HG03196 (cell line): ENCODE data around the gene YY1.
"Not testable (repeated sequence)": the region's sequence is repeated elsewhere in the genome, so short reads cannot be mapped to it uniquely, and the experiment has no call there.

Experiments
- ATAC-seq: cut with Tn5 transposase; IDR thresholded peaks from one replicate; pipeline ENCODE4 v1.9.1; 2021; ENCODE audit not compliant: unreplicated experiment

Gene YY1

GRCh38 chr14:100213956-100214769 lies 24.8 kb upstream of the YY1 start:
- ATAC-seq, result peak; percentile 91

DNA sequence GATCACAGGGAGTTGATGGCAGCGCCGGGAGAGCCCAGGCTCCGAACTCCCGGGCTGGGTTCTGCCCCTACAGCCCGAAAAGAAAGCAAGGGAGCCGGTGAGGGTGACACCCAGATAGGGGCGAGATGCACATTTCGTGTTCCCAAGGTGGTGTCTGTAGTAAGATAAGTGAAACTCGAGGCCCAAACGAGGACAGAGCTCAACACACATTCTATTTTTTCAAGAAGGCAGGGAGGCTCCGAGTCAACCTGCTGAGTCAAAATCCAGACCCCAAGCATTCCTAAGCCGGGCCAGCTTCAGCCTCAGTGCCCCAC lies 24.2 kb upstream of the YY1 start:
- no peak for ATAC-seq

- no peak for ATAC-seq
Measured at GRCh38 chr14:100215330-100215885, 23.5 kb upstream of the YY1 start.

DNA sequence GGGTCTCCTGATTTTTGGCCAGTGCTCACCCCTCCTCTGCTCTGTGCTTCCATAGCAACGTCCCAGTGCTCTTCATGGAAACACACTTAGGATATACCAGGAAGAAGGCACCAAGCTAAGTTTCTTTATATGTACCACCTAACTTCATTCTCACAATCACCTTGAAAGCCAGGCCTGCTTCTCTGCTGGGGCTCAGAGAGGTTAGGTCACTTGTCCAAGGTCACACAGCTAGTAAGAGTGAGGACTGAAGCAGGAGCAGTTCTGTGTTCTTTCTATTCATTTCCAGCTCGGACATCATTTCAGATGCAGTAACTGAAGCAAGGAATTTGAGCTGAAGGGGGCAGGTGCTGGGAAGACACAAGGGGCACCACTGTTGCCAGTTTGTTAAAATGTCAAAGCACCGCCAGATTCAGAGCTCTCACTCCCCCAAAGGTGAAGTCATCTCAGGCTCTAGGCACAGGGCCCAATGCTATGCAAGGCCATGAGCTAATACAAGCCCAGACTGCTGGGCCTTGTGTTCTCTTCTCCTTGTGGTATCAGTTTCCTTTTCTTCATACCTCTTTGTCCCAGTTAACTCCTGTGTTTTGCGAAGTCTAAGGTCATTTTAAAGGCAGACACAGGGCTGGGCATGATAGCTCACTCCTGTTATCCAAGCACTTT lies 19.7 kb upstream of the YY1 start:
- no peak for ATAC-seq

DNA sequence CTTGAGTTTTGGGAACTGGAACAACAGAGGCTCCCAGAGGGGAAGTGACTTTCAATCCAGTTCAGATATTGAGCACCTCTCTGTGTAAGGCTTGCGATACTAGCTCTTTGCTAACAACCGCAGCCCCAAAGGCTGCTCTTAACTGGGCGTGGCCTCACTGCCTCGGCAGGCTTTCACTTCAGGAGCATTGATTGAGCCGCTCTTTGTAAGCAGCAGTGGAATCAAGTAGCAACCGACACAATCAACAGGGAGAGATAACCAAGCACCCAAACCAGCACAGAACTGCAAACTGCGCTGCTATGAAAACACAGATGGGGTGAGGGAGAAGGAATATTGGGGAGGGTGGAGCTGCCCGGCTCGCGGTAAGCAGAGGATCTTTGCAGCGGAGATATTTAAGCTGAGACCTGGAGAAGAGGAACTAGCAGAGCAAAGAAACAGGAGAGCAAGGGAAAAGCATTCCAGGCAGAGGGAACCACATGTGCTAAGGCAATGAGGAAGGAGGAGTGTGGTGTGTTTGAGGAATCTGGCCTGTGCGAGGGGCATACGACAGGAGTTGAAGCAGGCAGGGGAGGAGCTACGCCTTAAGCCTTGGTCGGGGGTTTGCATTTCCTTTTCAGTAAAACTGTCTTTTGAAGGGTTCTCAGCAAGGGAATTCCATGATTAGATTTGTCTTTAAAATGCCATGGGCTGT lies 17.3 kb upstream of the YY1 start:
- peak; percentile 89 for ATAC-seq

DNA sequence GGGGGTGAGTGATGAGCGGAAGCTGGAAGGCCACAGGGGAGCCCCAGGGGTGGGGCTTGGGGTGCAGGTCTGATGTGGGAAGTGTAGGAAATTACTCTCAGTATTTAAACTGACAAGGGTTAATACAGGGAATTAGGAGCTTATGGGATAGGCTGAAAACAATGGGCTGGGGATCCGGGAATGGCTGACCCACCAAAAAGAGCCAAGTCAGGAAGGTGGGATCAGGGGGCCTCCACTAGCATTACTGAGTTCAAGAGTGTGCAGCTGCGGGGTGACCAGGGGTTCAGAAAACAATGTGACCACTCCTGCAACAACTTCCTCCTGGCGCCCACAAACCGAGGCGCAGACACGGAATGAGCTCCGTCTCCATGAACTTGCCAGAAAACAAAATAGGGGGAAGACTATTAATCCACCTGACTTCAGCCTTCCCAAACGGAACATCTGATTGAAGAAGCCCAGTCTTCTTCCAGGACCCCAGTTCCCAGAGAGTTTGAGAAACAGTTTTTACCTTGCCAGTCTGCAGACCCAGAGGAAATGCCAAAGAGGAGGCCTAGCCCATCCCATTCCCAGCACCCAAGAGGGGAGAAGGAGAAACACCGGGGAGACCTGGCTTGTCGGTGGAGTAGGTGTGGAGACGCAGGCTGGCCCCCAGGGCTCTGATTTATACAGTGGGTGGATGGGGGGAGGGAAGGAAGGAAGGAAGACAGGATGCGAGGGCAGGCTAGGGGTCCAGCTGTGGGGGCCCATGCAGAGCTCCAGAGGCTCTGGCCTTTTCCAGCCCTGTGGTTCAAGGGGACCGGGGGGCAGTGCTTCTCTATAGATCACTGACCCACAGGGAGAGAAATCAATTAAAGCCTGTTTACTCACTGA lies 16.5 kb upstream of the YY1 start:
- ATAC-seq, result peak; percentile 23

- no peak for ATAC-seq
Measured at GRCh38 chr14:100223332-100224201, 15.4 kb upstream of the YY1 start.

DNA sequence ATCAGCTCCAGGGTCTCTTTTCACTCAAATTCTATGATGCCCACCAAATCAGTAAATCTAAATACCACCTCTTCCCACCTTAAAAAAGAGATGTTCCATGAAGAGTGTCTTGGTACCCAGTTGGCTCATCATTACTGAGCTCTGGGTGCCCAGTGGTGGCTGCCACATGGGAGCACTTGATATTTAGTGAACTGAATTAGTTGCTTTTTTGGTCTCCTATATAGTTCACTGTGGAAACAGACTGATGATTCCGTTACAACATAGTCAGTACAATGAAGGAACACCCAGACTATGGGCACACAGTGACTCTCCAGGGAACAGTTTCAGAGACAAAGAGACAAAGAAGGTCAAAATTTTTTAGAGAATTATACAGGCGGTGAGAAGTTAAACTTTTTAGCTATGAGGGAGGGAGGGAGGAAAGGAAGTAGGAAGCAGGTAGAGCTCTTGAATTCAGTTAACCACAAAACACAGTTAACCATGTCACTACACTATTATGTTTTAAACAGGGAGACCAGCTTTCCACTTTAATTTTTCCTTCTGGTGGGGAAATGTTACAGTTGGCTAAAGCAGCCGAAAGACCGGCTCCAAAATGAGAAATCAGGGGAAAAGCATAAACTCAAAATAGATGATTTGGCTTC lies 14.6 kb upstream of the YY1 start:
- ATAC-seq, result no peak

GRCh38 chr14:100225169-100225568 lies 13.8 kb upstream of the YY1 start:
- no peak for ATAC-seq

GRCh38 chr14:100230361-100230760 lies 8.6 kb upstream of the YY1 start:
- no peak for ATAC-seq

- no peak for ATAC-seq
Measured at GRCh38 chr14:100234511-100234910, 4.4 kb upstream of the YY1 start.

DNA sequence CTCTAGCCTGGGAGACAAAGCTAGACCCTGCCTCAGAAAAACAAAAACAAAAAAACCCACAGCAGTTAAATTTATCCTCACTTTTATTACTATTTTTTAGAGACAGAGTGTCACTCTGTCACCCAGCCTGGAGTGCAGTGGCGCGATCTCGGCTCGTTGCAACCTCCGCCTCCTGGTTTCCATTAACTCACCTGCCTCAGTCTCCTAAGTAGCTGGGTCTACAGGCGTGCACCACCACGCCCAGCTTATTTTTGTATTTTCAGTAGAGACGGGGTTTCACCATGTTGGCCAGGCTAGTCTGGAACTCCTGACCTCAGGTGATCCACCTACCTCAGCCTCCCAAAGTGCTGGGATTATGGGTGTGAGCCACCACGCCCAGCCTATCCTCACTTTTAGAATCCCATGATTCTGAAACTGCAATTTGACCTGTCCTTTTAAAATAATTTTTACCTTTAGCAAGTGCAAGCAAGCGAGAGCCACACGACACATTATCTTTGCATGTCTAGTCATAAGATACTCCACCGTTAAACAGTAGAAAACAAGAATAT lies 2.6 kb upstream of the YY1 start:
- ATAC-seq, result not testable (repeated sequence)

GRCh38 chr14:100236881-100237280 lies 2.1 kb upstream of the YY1 start:
- no peak for ATAC-seq

DNA sequence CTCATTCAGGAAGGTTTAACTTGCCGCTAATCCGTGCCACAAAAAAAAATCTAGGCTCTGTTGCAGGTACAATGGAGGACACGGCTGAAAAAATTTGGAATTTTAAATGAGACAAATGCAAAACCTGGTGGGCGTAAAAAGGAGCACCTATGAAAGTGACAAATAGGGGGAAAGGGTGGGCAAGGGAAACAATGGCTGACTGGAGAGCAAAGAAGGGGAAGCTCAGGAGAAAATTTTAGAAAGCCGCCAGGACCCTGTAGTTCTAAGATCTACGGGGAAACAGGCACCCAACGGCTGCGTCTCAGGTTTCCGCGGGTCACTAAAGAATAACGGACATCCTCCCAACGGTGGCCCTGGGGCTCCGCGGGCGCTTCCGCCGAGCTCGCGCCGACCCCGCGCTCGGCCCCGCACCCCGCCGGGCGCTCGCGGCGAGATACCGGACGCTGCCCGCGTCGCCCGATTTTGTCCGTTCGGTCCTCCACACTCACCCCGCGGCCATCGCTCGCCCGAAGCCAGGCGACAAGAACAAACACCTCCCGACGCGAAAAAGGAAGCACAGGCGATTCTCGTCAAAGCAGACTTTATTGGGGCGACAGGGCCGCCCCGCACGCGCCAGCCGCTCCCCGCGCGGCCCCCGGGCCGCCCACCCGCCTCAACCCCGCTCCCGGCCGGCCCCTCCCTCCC lies 1.1 kb upstream of the YY1 start:
- ATAC-seq, result no peak

DNA sequence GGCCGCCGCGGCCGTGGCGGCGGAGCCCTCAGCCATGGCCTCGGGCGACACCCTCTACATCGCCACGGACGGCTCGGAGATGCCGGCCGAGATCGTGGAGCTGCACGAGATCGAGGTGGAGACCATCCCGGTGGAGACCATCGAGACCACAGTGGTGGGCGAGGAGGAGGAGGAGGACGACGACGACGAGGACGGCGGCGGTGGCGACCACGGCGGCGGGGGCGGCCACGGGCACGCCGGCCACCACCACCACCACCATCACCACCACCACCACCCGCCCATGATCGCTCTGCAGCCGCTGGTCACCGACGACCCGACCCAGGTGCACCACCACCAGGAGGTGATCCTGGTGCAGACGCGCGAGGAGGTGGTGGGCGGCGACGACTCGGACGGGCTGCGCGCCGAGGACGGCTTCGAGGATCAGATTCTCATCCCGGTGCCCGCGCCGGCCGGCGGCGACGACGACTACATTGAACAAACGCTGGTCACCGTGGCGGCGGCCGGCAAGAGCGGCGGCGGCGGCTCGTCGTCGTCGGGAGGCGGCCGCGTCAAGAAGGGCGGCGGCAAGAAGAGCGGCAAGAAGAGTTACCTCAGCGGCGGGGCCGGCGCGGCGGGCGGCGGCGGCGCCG lies 381 bp downstream of the YY1 start:
- peak; percentile 0 for ATAC-seq

- peak; percentile 33 for ATAC-seq
Measured at GRCh38 chr14:100239840-100240667, 1.1 kb downstream of the YY1 start.

- ATAC-seq, result no peak
Measured at GRCh38 chr14:100240668-100241032, 1.7 kb downstream of the YY1 start.
